ENCODE results near the gene SUSD6.

DNA sequence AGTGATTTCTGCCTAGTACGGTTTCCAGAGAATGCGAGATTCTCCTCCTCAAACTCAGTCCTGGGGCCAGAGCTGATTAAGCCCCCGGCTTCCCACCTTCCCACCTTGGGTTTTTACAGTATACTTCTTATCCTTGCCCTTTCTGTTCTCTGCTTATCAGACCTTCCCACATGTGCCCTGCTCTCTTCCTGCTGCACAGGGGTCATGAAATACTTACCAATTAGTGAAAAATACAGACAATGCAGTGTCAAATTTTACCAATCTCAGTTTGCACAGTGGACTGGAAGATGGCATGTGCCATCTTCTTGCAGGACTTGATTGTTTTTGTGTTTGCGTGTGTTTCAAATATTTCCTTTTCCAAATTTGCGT lies 14.7 kb downstream of the SUSD6 start:
- TF ChIP-seq, protein P1, sequence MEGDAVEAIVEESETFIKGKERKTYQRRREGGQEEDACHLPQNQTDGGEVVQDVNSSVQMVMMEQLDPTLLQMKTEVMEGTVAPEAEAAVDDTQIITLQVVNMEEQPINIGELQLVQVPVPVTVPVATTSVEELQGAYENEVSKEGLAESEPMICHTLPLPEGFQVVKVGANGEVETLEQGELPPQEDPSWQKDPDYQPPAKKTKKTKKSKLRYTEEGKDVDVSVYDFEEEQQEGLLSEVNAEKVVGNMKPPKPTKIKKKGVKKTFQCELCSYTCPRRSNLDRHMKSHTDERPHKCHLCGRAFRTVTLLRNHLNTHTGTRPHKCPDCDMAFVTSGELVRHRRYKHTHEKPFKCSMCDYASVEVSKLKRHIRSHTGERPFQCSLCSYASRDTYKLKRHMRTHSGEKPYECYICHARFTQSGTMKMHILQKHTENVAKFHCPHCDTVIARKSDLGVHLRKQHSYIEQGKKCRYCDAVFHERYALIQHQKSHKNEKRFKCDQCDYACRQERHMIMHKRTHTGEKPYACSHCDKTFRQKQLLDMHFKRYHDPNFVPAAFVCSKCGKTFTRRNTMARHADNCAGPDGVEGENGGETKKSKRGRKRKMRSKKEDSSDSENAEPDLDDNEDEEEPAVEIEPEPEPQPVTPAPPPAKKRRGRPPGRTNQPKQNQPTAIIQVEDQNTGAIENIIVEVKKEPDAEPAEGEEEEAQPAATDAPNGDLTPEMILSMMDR (IDR thresholded peaks at IDR 0.05): no peak
- TF ChIP-seq EP300 (IDR thresholded peaks at IDR 0.05): no peak
